ENCODE results near the gene GPS2.
A peak's percentile ranks its signal among the peaks of the same experiment; 100 is the strongest.
"Not testable (repeated sequence)": the region's sequence is repeated elsewhere in the genome, so short reads cannot be mapped to it uniquely, and the experiment has no call there.

Gene GPS2

GRCh38 chr17:7336240-7337175 is 21.3 kb upstream of the GPS2 start, which contains the start of gene ACAP1:
TSS of gene ACAP1 (plus strand) at chr17:7336529. CDS start at chr17:7336735, 206 bp downstream.
- DNase-seq (ENCODE audit: low spot score) = no peak

GRCh38 chr17:7335765-7336164 is 20.6 kb upstream of the GPS2 start:
- DNase-seq (ENCODE audit: low spot score) = not testable (repeated sequence)

GRCh38 chr17:7334938-7335538 is 19.9 kb upstream of the GPS2 start:
- DNase-seq (ENCODE audit: low spot score) = no peak

GRCh38 chr17:7332600-7333069 is 17.5 kb upstream of the GPS2 start:
- not testable (repeated sequence) for DNase-seq (ENCODE audit: low spot score)

GRCh38 chr17:7332111-7332510 is 17.0 kb upstream of the GPS2 start:
- no peak for DNase-seq (ENCODE audit: low spot score)

GRCh38 chr17:7330638-7331015 is 15.5 kb upstream of the GPS2 start:
- no peak for DNase-seq (ENCODE audit: low spot score)

GRCh38 chr17:7329997-7330637 is 15.0 kb upstream of the GPS2 start:
- peak; percentile 69 for DNase-seq (ENCODE audit: low spot score)

GRCh38 chr17:7329374-7329996 is 14.3 kb upstream of the GPS2 start:
- DNase-seq (ENCODE audit: low spot score) = peak; percentile 99

- DNase-seq (ENCODE audit: low spot score) = peak; percentile 19
Measured at GRCh38 chr17:7328840-7329373, 13.7 kb upstream of the GPS2 start, which contains the start of gene NEURL4. TSS of gene NEURL4 (minus strand) at chr17:7329335. CDS start at chr17:7329312, 23 bp downstream.

- DNase-seq (ENCODE audit: low spot score) = no peak
Measured at GRCh38 chr17:7328009-7328408, 12.8 kb upstream of the GPS2 start.

- no peak for DNase-seq (ENCODE audit: low spot score)
Measured at GRCh38 chr17:7327501-7327900, 12.3 kb upstream of the GPS2 start.

GRCh38 chr17:7327056-7327455 is 11.9 kb upstream of the GPS2 start:
- DNase-seq (ENCODE audit: low spot score) = no peak

- DNase-seq (ENCODE audit: low spot score) = no peak
Measured at GRCh38 chr17:7326186-7326585, 11.0 kb upstream of the GPS2 start.

- DNase-seq (ENCODE audit: low spot score) = no peak
Measured at GRCh38 chr17:7325031-7325528, 9.9 kb upstream of the GPS2 start.

- DNase-seq (ENCODE audit: low spot score) = no peak
Measured at GRCh38 chr17:7324438-7324779, 9.2 kb upstream of the GPS2 start.

GRCh38 chr17:7323731-7324437 is 8.7 kb upstream of the GPS2 start:
- no peak for DNase-seq (ENCODE audit: low spot score)

- no peak for DNase-seq (ENCODE audit: low spot score)
Measured at GRCh38 chr17:7322520-7323194, 7.5 kb upstream of the GPS2 start.

GRCh38 chr17:7321466-7321865 is 6.3 kb upstream of the GPS2 start:
- DNase-seq (ENCODE audit: low spot score) = no peak

GRCh38 chr17:7318121-7318860 is 3.1 kb upstream of the GPS2 start:
- no peak for DNase-seq (ENCODE audit: low spot score)
